Glutamatergic neuron (in vitro differentiated cells): ENCODE data around the gene CASKIN1. TPM values are rescaled to one million over a fixed set of nuclear protein-coding genes. Genes with fewer than 3 reads are reported as not detected.

Experiments used
- DNase-seq: peaks from one replicate; pipeline ENCODE4 v3.0.0; 2022
- H3K27ac Mint-ChIP-seq: one replicate; pipeline ENCODE4 v1.8.0; 2020; ENCODE audit warnings: mild to moderate bottlenecking, mixed read lengths, inconsistent platforms; ENCODE audit not compliant: unreplicated experiment
- H3K27me3 Mint-ChIP-seq: one replicate; pipeline ENCODE4 v1.8.0; 2020; ENCODE audit warnings: mild to moderate bottlenecking, moderate library complexity, mixed read lengths, inconsistent platforms; ENCODE audit not compliant: unreplicated experiment
- H3K36me3 Mint-ChIP-seq: one replicate; pipeline ENCODE4 v1.8.0; 2020; ENCODE audit warnings: mild to moderate bottlenecking, mixed read lengths, inconsistent platforms; ENCODE audit not compliant: unreplicated experiment
- H3K4me1 Mint-ChIP-seq: one replicate; pipeline ENCODE4 v1.8.0; 2020; ENCODE audit warnings: mild to moderate bottlenecking, low read depth, mixed read lengths, inconsistent platforms; ENCODE audit not compliant: unreplicated experiment
- H3K4me3 Mint-ChIP-seq: one replicate; pipeline ENCODE4 v1.8.0; 2020; ENCODE audit warnings: mild to moderate bottlenecking, mixed read lengths, inconsistent platforms; ENCODE audit not compliant: unreplicated experiment
- H3K9me3 Mint-ChIP-seq: one replicate; pipeline ENCODE4 v1.8.0; 2020; ENCODE audit warnings: mild to moderate bottlenecking, moderate library complexity, mixed read lengths, inconsistent platforms; ENCODE audit not compliant: unreplicated experiment
- CTCF ChIP-seq: fragments of 200-600 bp; sonication (generic); IDR thresholded peaks from one replicate; pipeline ENCODE4 v1.5.0; 2021; ENCODE audit not compliant: partially characterized antibody, unreplicated experiment
- total RNA-seq: library from RNA; stranded (reverse); fragmentation: NEBNext Ultra II Directional; extraction: Animal tissue kit (Norgen Biotek cat#: 25700); gene quantifications from one replicate; pipeline ENCODE4 v1.2.1, GENCODE V29; 2021; ENCODE audit not compliant: unreplicated experiment

The CASKIN1 gene
- total RNA-seq, 1 donor from 2014 or later = 31.6 TPM

- peaks cover 3% of the 10 kb centered on the region for H3K4me1 Mint-ChIP-seq
- TF ChIP-seq CTCF = no peak
- DNase-seq = no peak
- H3K4me3 Mint-ChIP-seq = no peak overlapping the region
- H3K36me3 Mint-ChIP-seq = no peaks in the 10 kb centered on the region
- no peak overlapping the region for H3K27ac Mint-ChIP-seq
- peaks cover 8% of the 10 kb centered on the region for H3K27me3 Mint-ChIP-seq
- peaks cover 9% of the 10 kb centered on the region for H3K9me3 Mint-ChIP-seq
These were observed 32.7 kb upstream of the CASKIN1 start for GRCh38 chr16:2229091-2229490.

- Mint-ChIP-seq H3K4me1 (peaks cover 3% of the 10 kb centered on the region), H3K27me3 (peaks cover 9% of the 10 kb centered on the region), H3K27ac (peak overlapping the region; percentile 81), H3K4me3 (peak overlapping the region; percentile 57), H3K9me3 (peaks cover 7% of the 10 kb centered on the region), H3K36me3 (no peaks in the 10 kb centered on the region)
- peak; percentile 72 for DNase-seq
- no peak for TF ChIP-seq CTCF
These were observed 31.9 kb upstream of the CASKIN1 start for GRCh38 chr16:2228161-2228824.

DNA sequence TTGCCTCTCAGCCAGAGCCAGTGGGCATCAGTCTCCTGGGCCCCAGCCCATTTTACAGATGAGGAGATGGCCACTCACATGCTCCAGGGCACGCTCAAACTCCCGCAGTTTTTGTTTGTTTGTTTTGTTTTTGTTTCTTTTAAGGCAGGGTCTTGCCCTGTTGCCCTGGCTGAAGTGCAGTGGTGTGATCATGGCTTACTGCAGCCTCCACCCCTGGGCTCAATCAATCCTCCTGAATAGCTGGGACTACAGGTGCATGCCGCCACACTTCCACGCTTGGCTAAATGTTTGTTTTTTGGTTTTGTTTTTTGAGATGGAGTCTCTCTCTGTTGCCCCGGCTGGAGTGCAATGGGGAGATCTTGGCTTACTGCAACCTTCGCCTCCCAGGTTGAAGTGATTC, 30.5 kb upstream of the CASKIN1 start:
- Mint-ChIP-seq H3K9me3 (peaks cover 7% of the 10 kb centered on the region), H3K27ac (no peak overlapping the region), H3K36me3 (no peaks in the 10 kb centered on the region), H3K4me1 (peaks cover 3% of the 10 kb centered on the region), H3K4me3 (no peak overlapping the region), H3K27me3 (peaks cover 9% of the 10 kb centered on the region)
- DNase-seq = no peak
- no peak for TF ChIP-seq CTCF

GRCh38 chr16:2226245-2226793, 29.9 kb upstream of the CASKIN1 start:
- TF ChIP-seq CTCF = no peak
- peaks cover 7% of the 10 kb centered on the region for H3K9me3 Mint-ChIP-seq
- H3K36me3 Mint-ChIP-seq = no peaks in the 10 kb centered on the region
- H3K27ac Mint-ChIP-seq = no peak overlapping the region
- H3K4me3 Mint-ChIP-seq = peak overlapping the region; percentile 25
- peaks cover 3% of the 10 kb centered on the region for H3K4me1 Mint-ChIP-seq
- peaks cover 9% of the 10 kb centered on the region for H3K27me3 Mint-ChIP-seq
- no peak for DNase-seq

DNA sequence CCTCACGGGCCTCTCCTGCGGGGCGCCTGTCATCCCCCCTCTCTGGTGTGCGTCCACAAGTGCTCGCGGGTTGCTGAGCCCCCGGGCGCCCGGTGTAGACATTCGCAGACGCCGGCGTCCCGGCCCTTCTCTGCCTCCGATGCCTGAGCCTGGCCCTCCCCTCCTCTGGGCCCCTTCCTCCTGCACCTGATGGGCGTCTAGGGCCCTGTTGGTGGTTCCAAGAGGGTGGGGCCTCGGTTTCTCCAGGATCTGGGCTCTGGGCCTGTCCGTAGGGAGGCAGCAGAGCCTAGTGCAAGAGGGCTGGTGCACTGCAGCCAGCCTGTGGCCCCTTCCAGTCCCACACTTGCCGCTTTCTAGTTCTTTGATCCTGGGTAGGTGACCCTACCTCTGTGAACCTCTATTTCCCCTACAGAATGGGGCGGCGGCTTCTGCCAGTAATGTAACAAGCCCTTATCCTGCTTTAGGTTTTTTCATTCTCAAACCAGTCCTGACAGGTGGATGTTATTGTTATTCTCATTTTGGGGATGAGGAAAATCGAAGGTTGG, 27.6 kb upstream of the CASKIN1 start:
- H3K9me3 Mint-ChIP-seq = peaks cover 7% of the 10 kb centered on the region

More for the DNA sequence above, 27.6 kb upstream of the CASKIN1 start:
- H3K4me1 Mint-ChIP-seq = peaks cover 3% of the 10 kb centered on the region
- peak overlapping the region; percentile 82 for H3K4me3 Mint-ChIP-seq
- peak overlapping the region; percentile 68 for H3K27ac Mint-ChIP-seq
- peaks cover 14% of the 10 kb centered on the region for H3K27me3 Mint-ChIP-seq
- H3K36me3 Mint-ChIP-seq = no peaks in the 10 kb centered on the region
- TF ChIP-seq CTCF = no peak
- no peak for DNase-seq
